ENCODE results near the gene TIGD3. TPM values are rescaled to one million over a fixed set of nuclear protein-coding genes. Genes with fewer than 3 reads are reported as not detected.

TIGD3 gene
- total and polyA plus RNA-seq, 9 of the 15 experiments (the other 6 are each of a cell fraction or from before 2014, with no cell fraction given): 0.06 to 1.3 (median 0.56) TPM

- no peak overlapping the region for H3K4me2 ChIP-seq (ENCODE audit: insufficient read depth, low read length)
- peaks cover 70% of the 10 kb centered on the region; the same call in 2 of the 3 replicates for H3K36me3 ChIP-seq (ENCODE audit: control insufficient read depth, insufficient read depth, low read length)
- H3K9me1 ChIP-seq (ENCODE audit: control insufficient read depth, insufficient read depth, low read length): no peaks in the 10 kb centered on the region
- 88% methylated on average over 8 of the region's 9 CpGs for WGBS (ENCODE audit: insufficient coverage, low coverage, missing lambda C conversion rate)
- H2AFZ ChIP-seq (ENCODE audit: low read depth, low read length): no peak overlapping the region
- no peak for TF ChIP-seq WHSC1 (IDR thresholded peaks at IDR 0.05; ENCODE audit: low read length)
- peak; percentile 21; the same call in 1 of the 2 replicates for TF ChIP-seq RBFOX2 (IDR thresholded peaks at IDR 0.05; ENCODE audit: low read depth, low read length)
- CTCF ChIA-PET (ENCODE audit: low intra/inter-chr PET ratio): no interaction called here
- ATAC-seq: no peak
- peaks cover 17 to 57% of the 10 kb centered on the region in 2 experiments for H3K4me1 ChIP-seq (replicated peaks in 1 of 2; ENCODE audit: control insufficient read depth in 2 of 2, insufficient read depth in 2 of 2, low read length in 2 of 2)
- DNase-seq (ENCODE audit: extremely low read depth in 1 of 4, low spot score in 3 of 4): no peak
- no TSS peak for BruUV-seq (replicated peaks)
- no peak for FAIRE-seq
- no peak overlapping the region for H3K4me3 ChIP-seq
- intact Hi-C loops (cut with micrococcal nuclease) (no loop called here), in situ Hi-C loops (cut with MboI) (no loop called here)
- H3K9me3 ChIP-seq (replicated peaks; ENCODE audit: control insufficient read depth, insufficient read depth, low read depth, low read length): no peaks in the 10 kb centered on the region; the same call in 1 of the 2 replicates
- H3K9ac ChIP-seq (ENCODE audit: insufficient read depth in 1 of 2, low read depth in 2 of 2, low read length in 2 of 2): peak overlapping the region in 1 of 2 experiments; percentile 53; a peak in 1 of 4 replicates
- no peak overlapping the region for H3K27ac ChIP-seq (ENCODE audit: extremely low read depth, low read depth, low read length)
- H3K27me3 ChIP-seq (ENCODE audit: control insufficient read depth in 2 of 2, insufficient read depth in 2 of 2, low read length in 2 of 2): no peaks in the 10 kb centered on the region
- H3K79me2 ChIP-seq (ENCODE audit: control insufficient read depth, insufficient read depth, low read length): peaks cover 37% of the 10 kb centered on the region
- H4K20me1 ChIP-seq (replicated peaks; ENCODE audit: control insufficient read depth, insufficient read depth, low read length): peaks cover 9% of the 10 kb centered on the region
- POLR2A ChIA-PET: interaction anchor here (0.6 to 16.2 kb wide), 6 partner anchors 9 to 117 kb away, joined by 3 to 250 read pairs (median 6); partner anchors contain the start of genes MALAT1 and NEAT1
Observed at GRCh38 chr11:65390996-65391395, 36.4 kb downstream of the TIGD3 start.

- TF ChIP-seq RBFOX2 (IDR thresholded peaks at IDR 0.05; ENCODE audit: low read depth, low read length) (0 out of 2 replicates have a peak, but pooled peaks have one; percentile 19), KHSRP (IDR thresholded peaks at IDR 0.05) (no peak), FOXA1 (IDR thresholded peaks at IDR 0.05; ENCODE audit: borderline replicate concordance) (no peak)
- DNase-seq (ENCODE audit: extremely low read depth in 1 of 4, low spot score in 3 of 4) (no peak), ATAC-seq (no peak), FAIRE-seq (no peak)
- Histone ChIP-seq H3K9me3 (replicated peaks; ENCODE audit: control insufficient read depth, insufficient read depth, low read depth, low read length) (no peaks in the 10 kb centered on the region), H3K4me1 (replicated peaks in 1 of 2; ENCODE audit: control insufficient read depth in 2 of 2, insufficient read depth in 2 of 2, low read length in 2 of 2) (peaks cover 10 to 51% of the 10 kb centered on the region in 2 experiments; a peak in 4 of 5 replicates), H3K4me2 (ENCODE audit: insufficient read depth, low read length) (no peak overlapping the region), H3K9me1 (ENCODE audit: control insufficient read depth, insufficient read depth, low read length) (no peaks in the 10 kb centered on the region), H4K20me1 (replicated peaks; ENCODE audit: control insufficient read depth, insufficient read depth, low read length) (peaks cover 9% of the 10 kb centered on the region), H3K4me3 (no peak overlapping the region), H3K79me2 (ENCODE audit: control insufficient read depth, insufficient read depth, low read length) (peaks cover 28% of the 10 kb centered on the region), H3K27me3 (ENCODE audit: control insufficient read depth in 2 of 2, insufficient read depth in 2 of 2, low read length in 2 of 2) (no peaks in the 10 kb centered on the region), H2AFZ (ENCODE audit: low read depth, low read length) (no peak overlapping the region), H3K36me3 (ENCODE audit: control insufficient read depth, insufficient read depth, low read length) (peaks cover 81% of the 10 kb centered on the region; the same call in 2 of the 3 replicates), H3K27ac (ENCODE audit: extremely low read depth, low read depth, low read length) (no peak overlapping the region), H3K9ac (ENCODE audit: insufficient read depth in 1 of 2, low read depth in 2 of 2, low read length in 2 of 2) (peak overlapping the region in 1 of 2 experiments; percentile 81; a peak in 2 of 4 replicates)
- CTCF ChIA-PET (ENCODE audit: low intra/inter-chr PET ratio): no interaction called here
- 75% methylated on average over 12 of the region's 13 CpGs for WGBS (ENCODE audit: insufficient coverage, low coverage, missing lambda C conversion rate)
- in situ Hi-C loops (cut with MboI): no loop called here
- POLR2A ChIA-PET: interaction anchor here (0.6 to 16.2 kb wide), 5 partner anchors 11 to 218 kb away, joined by 3 to 250 read pairs (median 4); partner anchors contain the start of genes MALAT1 and NEAT1
- intact Hi-C loops (cut with micrococcal nuclease): no loop called here
- no TSS peak for BruUV-seq (replicated peaks)
Observed at GRCh38 chr11:65392186-65392829, 37.8 kb downstream of the TIGD3 start.
